BLaER1 treated with 17β-estradiol and CSF1 and Interleukin-3, amounts not matched to agents 10 nM and 100 nM (cell line): ENCODE measurements around the gene CRTC1.
A peak's percentile ranks its signal among the peaks of the same experiment; 100 is the strongest.

Source experiments
- H3K27ac ChIP-seq, 11 experiments: shearing (Covaris generic); formaldehyde crosslinking; 2 replicates each; pipeline ENCODE4 v1.8.1; 2022
- H3K27me3 ChIP-seq, 11 experiments: shearing (Covaris generic); formaldehyde crosslinking; 2 replicates each; pipeline ENCODE4 v1.8.1; 2022
- H3K36me3 ChIP-seq, 11 experiments: shearing (Covaris generic); formaldehyde crosslinking; 2 replicates each; pipeline ENCODE4 v1.8.1; 2022
- H3K4me1 ChIP-seq, 10 experiments: shearing (Covaris generic); formaldehyde crosslinking; 2 replicates each; pipeline ENCODE4 v1.8.1; 2022
- H3K4me2 ChIP-seq, 11 experiments: shearing (Covaris generic); formaldehyde crosslinking; 2 replicates each; pipeline ENCODE4 v1.8.1; 2022
- H3K4me3 ChIP-seq, 10 experiments: shearing (Covaris generic); formaldehyde crosslinking; 2 replicates each; pipeline ENCODE4 v1.8.1; 2022
- H3K9ac ChIP-seq, 11 experiments: shearing (Covaris generic); formaldehyde crosslinking; 2 replicates each; pipeline ENCODE4 v1.8.1; 2022
- H3K9me3 ChIP-seq, 11 experiments: shearing (Covaris generic); formaldehyde crosslinking; replicated peaks in 1 of 11; 2 replicates each; pipeline ENCODE4 v1.8.1; 2022
- H4K20me1 ChIP-seq, 11 experiments: shearing (Covaris generic); formaldehyde crosslinking; 2 replicates each; pipeline ENCODE4 v1.8.1; 2022
- Cebpa-rat ChIP-seq, 11 experiments: shearing (Covaris generic); IDR thresholded peaks; 2 replicates each; pipeline ENCODE4 v1.8.1; 2022

Gene CRTC1

DNA sequence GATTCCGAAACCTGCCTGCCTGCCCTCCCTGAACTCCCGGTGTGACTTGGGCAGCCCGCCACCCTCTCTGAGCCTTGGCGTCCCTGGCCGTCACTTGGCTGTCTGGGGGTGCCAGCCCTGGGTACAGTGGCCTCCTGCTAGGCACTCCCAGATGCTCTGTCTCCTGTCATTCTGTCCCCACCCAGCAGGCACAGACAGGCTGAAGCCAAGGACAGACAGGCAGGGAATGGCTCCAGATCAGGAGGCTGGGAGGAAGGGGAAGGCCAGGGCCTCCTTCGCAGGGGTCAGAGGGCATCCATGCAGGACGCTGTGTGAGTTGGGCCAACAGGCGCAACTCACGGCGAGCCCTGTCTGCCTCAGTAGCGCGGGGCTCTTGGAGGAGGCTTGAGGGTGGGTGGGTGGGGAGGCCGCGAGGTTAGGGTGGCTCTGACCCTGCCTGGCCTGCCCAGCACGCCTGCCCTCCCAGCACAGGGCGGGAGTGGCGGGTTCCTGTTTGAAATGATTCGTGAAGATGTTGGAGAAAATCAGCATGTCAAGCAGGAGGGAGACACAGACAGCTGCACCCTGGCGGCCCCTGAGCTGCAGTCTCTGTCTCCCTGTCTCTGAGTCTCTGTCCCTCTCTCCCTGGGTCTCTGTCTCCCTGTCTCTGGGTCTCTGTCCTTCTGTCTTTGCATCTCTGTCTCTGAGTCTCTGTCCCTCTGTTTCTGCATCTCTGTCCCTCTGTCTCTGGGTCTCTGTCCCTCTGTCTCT, 27.0 kb upstream of the CRTC1 start:
- Histone ChIP-seq H4K20me1 (peaks cover 25 to 85% (median 46%) of the 10 kb centered on the region in 11 experiments; a peak in 18 of 22 replicates), H3K9ac (peak overlapping the region in 7 of 11 experiments; percentile 9 to 74 (median 32); a peak in 9 of 22 replicates), H3K27ac (peak overlapping the region in 3 of 11 experiments; percentile 12 to 61 (median 36); a peak in 5 of 22 replicates), H3K27me3 (no peaks in the 10 kb centered on the region), H3K9me3 (no peaks in the 10 kb centered on the region), H3K4me2 (peak overlapping the region; percentile 82 to 98 (median 95)), H3K36me3 (peaks cover 0 to 3% (median 0%) of the 10 kb centered on the region in 11 experiments; a peak in 1 of 22 replicates), H3K4me1 (peaks cover 53 to 74% (median 69%) of the 10 kb centered on the region in 10 experiments), H3K4me3 (no peak overlapping the region)
- TF ChIP-seq Cebpa-rat (IDR thresholded peaks at IDR 0.05) = no peak

GRCh38 chr19:18657590-18658365, 25.7 kb upstream of the CRTC1 start:
- H3K9me3 ChIP-seq = no peaks in the 10 kb centered on the region
- H3K4me1 ChIP-seq = peaks cover 66 to 79% (median 74%) of the 10 kb centered on the region in 10 experiments
- H3K4me3 ChIP-seq = no peak overlapping the region; a peak in 1 of 20 replicates
- peak overlapping the region in 9 of 11 experiments; percentile 52 to 92 (median 72); a peak in 13 of 22 replicates for H3K27ac ChIP-seq
- TF ChIP-seq Cebpa-rat (IDR thresholded peaks at IDR 0.05) = no peak
- H3K27me3 ChIP-seq = no peaks in the 10 kb centered on the region
- no peaks in the 10 kb centered on the region; a peak in 1 of 22 replicates for H3K36me3 ChIP-seq
- peak overlapping the region in 9 of 11 experiments; percentile 22 to 75 (median 54); a peak in 12 of 22 replicates for H3K9ac ChIP-seq
- H3K4me2 ChIP-seq = peak overlapping the region; percentile 82 to 98 (median 95)
- peaks cover 16 to 85% (median 46%) of the 10 kb centered on the region in 11 experiments; a peak in 18 of 22 replicates for H4K20me1 ChIP-seq

- Histone ChIP-seq H3K27me3 (no peaks in the 10 kb centered on the region), H4K20me1 (peaks cover 14 to 89% (median 46%) of the 10 kb centered on the region in 11 experiments; a peak in 18 of 22 replicates), H3K4me1 (peaks cover 72 to 86% (median 80%) of the 10 kb centered on the region in 10 experiments), H3K4me3 (peak overlapping the region in 3 of 10 experiments; percentile 5 to 11 (median 11); a peak in 3 of 20 replicates), H3K9ac (peak overlapping the region; percentile 44 to 75 (median 60)), H3K27ac (peak overlapping the region; percentile 41 to 92 (median 71); a peak in 20 of 22 replicates), H3K4me2 (peak overlapping the region; percentile 82 to 98 (median 95)), H3K9me3 (no peaks in the 10 kb centered on the region), H3K36me3 (no peaks in the 10 kb centered on the region; a peak in 1 of 22 replicates)
- no peak for TF ChIP-seq Cebpa-rat (IDR thresholded peaks at IDR 0.05)
Measured at GRCh38 chr19:18658366-18658855, 25.1 kb upstream of the CRTC1 start.

- Histone ChIP-seq H3K27me3 (no peaks in the 10 kb centered on the region), H3K4me1 (peaks cover 83 to 96% (median 90%) of the 10 kb centered on the region in 10 experiments), H3K9me3 (no peaks in the 10 kb centered on the region), H3K36me3 (peaks cover 0 to 4% (median 0%) of the 10 kb centered on the region in 11 experiments; a peak in 1 of 22 replicates), H3K4me2 (peak overlapping the region; percentile 82 to 98 (median 95)), H3K27ac (peak overlapping the region; percentile 52 to 92 (median 71)), H4K20me1 (peaks cover 14 to 95% (median 46%) of the 10 kb centered on the region in 11 experiments; a peak in 18 of 22 replicates), H3K4me3 (peak overlapping the region in 9 of 10 experiments; percentile 32 to 59 (median 41); a peak in 17 of 20 replicates), H3K9ac (peak overlapping the region; percentile 44 to 75 (median 60))
- TF ChIP-seq Cebpa-rat (IDR thresholded peaks at IDR 0.05) = no peak
Measured at GRCh38 chr19:18659281-18660050, 24.0 kb upstream of the CRTC1 start.

DNA sequence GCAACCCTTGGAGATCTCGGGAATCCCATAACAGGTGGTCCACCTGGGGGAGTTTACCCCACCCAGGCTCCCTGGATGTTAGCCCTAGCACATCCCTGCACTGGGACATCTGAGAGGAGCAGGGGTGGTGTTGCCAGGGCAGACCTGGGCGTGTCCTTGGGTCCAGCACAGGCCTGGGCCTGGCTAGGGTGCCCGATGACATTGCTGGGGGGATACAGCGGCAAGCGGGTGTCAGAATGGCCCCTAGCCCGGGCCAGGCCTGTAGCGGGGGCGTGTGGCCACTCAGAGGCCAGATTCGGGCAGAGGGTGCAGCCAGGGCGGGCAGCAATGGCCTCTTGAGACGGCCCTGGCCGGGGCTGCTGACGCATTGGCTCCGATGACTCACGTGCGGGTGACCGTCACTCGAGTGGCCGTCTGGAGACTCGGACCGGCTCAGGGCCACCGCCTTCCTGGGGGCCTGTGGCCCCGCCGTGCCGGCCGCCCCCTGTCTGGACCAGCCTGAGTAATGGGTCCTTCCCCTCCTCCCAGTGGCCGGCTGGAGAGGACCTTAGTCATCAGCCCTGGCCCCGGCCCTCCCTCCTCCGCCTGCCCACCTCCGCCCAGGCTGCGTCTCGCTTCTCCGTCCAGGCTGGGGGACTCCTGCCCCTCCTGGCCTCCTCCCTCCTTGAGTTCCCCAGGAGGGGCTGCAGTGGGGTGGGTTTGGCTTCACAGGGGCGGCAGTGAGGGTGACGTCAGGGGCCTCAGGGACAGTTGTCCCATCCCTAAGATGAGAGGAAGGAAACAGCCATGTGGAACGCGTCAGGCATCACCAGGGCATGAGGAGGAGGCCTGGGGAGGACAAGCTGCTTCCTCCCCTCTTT, 23.2 kb upstream of the CRTC1 start:
- no peaks in the 10 kb centered on the region for H3K27me3 ChIP-seq
- peak overlapping the region; percentile 82 to 98 (median 95) for H3K4me2 ChIP-seq
- peak overlapping the region; percentile 52 to 92 (median 71) for H3K27ac ChIP-seq
- 0 out of 22 replicates have a peak, but pooled peaks cover 0 to 4% (median 0%) of the 10 kb centered on the region in 11 experiments for H3K36me3 ChIP-seq
- no peak for TF ChIP-seq Cebpa-rat (IDR thresholded peaks at IDR 0.05)
- H3K4me1 ChIP-seq = peaks cover 91 to 100% (median 98%) of the 10 kb centered on the region in 10 experiments
- peak overlapping the region in 8 of 10 experiments; percentile 32 to 59 (median 42); a peak in 14 of 20 replicates for H3K4me3 ChIP-seq
- no peaks in the 10 kb centered on the region for H3K9me3 ChIP-seq
- H4K20me1 ChIP-seq = peaks cover 13 to 95% (median 44%) of the 10 kb centered on the region in 11 experiments; a peak in 19 of 22 replicates
- peak overlapping the region; percentile 44 to 74 (median 60) for H3K9ac ChIP-seq

- peaks cover 9 to 95% (median 44%) of the 10 kb centered on the region in 11 experiments; a peak in 19 of 22 replicates for H4K20me1 ChIP-seq
- peaks cover 97 to 100% (median 99%) of the 10 kb centered on the region in 10 experiments for H3K4me1 ChIP-seq
- no peaks in the 10 kb centered on the region for H3K9me3 ChIP-seq
- TF ChIP-seq Cebpa-rat (IDR thresholded peaks at IDR 0.05) = no peak
- peak overlapping the region in 3 of 10 experiments; percentile 8 to 50 (median 20); a peak in 3 of 20 replicates for H3K4me3 ChIP-seq
- peak overlapping the region; percentile 44 to 74 (median 60); a peak in 18 of 22 replicates for H3K9ac ChIP-seq
- peak overlapping the region; percentile 82 to 98 (median 95) for H3K4me2 ChIP-seq
- peak overlapping the region; percentile 52 to 92 (median 71) for H3K27ac ChIP-seq
- 0 out of 22 replicates have a peak, but pooled peaks cover 0 to 4% (median 0%) of the 10 kb centered on the region in 11 experiments for H3K36me3 ChIP-seq
- no peaks in the 10 kb centered on the region for H3K27me3 ChIP-seq
Measured at GRCh38 chr19:18660939-18661670, 22.4 kb upstream of the CRTC1 start.
